A549 (cell line): ENCODE results near the gene ASB7. TPM values are rescaled to one million over a fixed set of nuclear protein-coding genes. Genes with fewer than 3 reads are reported as not detected.

Experiments
- ATAC-seq, 2 experiments: fragments of 200-7000 bp in 1 of 2; fragments of >200 bp in 1 of 2; cut with Nextera tagmentation in 1 of 2; cut with Tn5 transposase in 1 of 2; 3 replicates each; pipeline versions ENCODE4 v1.8.0 to v1.9.1; 2018 to 2020; ENCODE audit warnings: mild to moderate bottlenecking in 1 of 2, moderate library complexity in 1 of 2
- CTCF ChIA-PET: fragments of 300-600 bp; sonication (Branson Sonifier 250); formaldehyde crosslinking; extraction: SDS; loops from one replicate; lab custom pipeline; 2021; ENCODE audit warnings: antibody characterized with exemption, inconsistent platforms; lab: Yijun Ruan, JAX
- POLR2A ChIA-PET: fragments of 350-600 bp; formaldehyde crosslinking; extraction: SDS; loops from one replicate; lab custom pipeline; 2021; ENCODE audit warnings: antibody characterized with exemption, inconsistent platforms; lab: Yijun Ruan, JAX
- DNase-seq, 2 experiments: peaks; one replicate each; pipeline versions ENCODE4 v3.0.0 to v3.0.0-alpha.2; 2011 to 2016; ENCODE audit warnings: low read depth in 1 of 2, low spot score in 1 of 2
- FAIRE-seq: peaks from 2 replicates; lab custom pipeline; 2011; peaks lifted over from hg19 to GRCh38; lab: Jason Lieb, UNC
- H3K27ac ChIP-seq, 2 experiments: fragments of >200 bp; sonication (Bioruptor Twin); formaldehyde crosslinking; 3 replicates each; pipeline ENCODE4 v1.5.1; 2016 to 2017
- H3K4me1 ChIP-seq: fragments of >200 bp; sonication (Bioruptor Twin); formaldehyde crosslinking; 3 replicates; pipeline ENCODE4 v1.6.1; 2016
- H3K4me2 ChIP-seq: fragments of >200 bp; sonication (Bioruptor Twin); formaldehyde crosslinking; 3 replicates; pipeline ENCODE4 v1.6.1; 2016
- H3K4me3 ChIP-seq: fragments of >200 bp; sonication (Bioruptor Twin); formaldehyde crosslinking; 3 replicates; pipeline ENCODE4 v1.5.1; 2016
- H3K9me3 ChIP-seq: fragments of >200 bp; sonication (Bioruptor Twin); formaldehyde crosslinking; 3 replicates; pipeline ENCODE4 v1.6.1; 2016
- ATOH8 ChIP-seq: fragments of 250-450 bp; sonication (Bioruptor Pico); IDR thresholded peaks from 2 replicates; pipeline ENCODE4 v1.5.0; 2020; ENCODE audit warnings: low read depth, mild to moderate bottlenecking, moderate library complexity
- BHLHE40 ChIP-seq: IDR thresholded peaks from 2 replicates; pipeline ENCODE4 v1.6.1; 2012; ENCODE audit warnings: low read depth, low read length, inconsistent platforms
- CEBPB ChIP-seq, 2 experiments: fragments of >200 bp in 1 of 2; sonication (Bioruptor Twin) in 1 of 2; formaldehyde crosslinking in 1 of 2; IDR thresholded peaks; 2 replicates each; pipeline ENCODE4 v1.6.1; 2012 to 2016
- CHD2 ChIP-seq: fragments of 150-350 bp; IDR thresholded peaks from 2 replicates; pipeline ENCODE4 v1.6.1; 2014; ENCODE audit warnings: low read length; ENCODE audit not compliant: partially characterized antibody
- CTCF ChIP-seq: fragments of >200 bp; sonication (Bioruptor Twin); formaldehyde crosslinking; IDR thresholded peaks from 3 replicates; pipeline ENCODE4 v1.5.1; 2016
- E2F6 ChIP-seq: IDR thresholded peaks from 2 replicates; pipeline ENCODE4 v1.6.1; 2012; ENCODE audit warnings: low read depth, borderline replicate concordance
- ELK1 ChIP-seq: fragments of 150-350 bp; IDR thresholded peaks from 2 replicates; pipeline ENCODE4 v1.6.1; 2014; ENCODE audit warnings: low read depth, mild to moderate bottlenecking, low read length
- FOSB ChIP-seq: fragments of 250-450 bp; sonication (Bioruptor Pico); IDR thresholded peaks from 2 replicates; pipeline ENCODE4 v1.5.0; 2020; ENCODE audit warnings: mild to moderate bottlenecking, moderate library complexity
- FOXS1 ChIP-seq: fragments of 250-450 bp; sonication (Bioruptor Pico); IDR thresholded peaks from 2 replicates; pipeline ENCODE4 v1.5.0; 2020; ENCODE audit warnings: mild to moderate bottlenecking, moderate library complexity
- GATA3 ChIP-seq: IDR thresholded peaks from 2 replicates; pipeline ENCODE4 v1.6.1; 2012; ENCODE audit warnings: borderline replicate concordance
- JUN ChIP-seq, 2 experiments: fragments of >200 bp; sonication (Bioruptor Twin); formaldehyde crosslinking; IDR thresholded peaks; 2 replicates in 1 of 2; 3 replicates in 1 of 2; pipeline ENCODE4 v1.6.1; 2016 to 2017
- KDM5A ChIP-seq: fragments of 200-600 bp; sonication (generic); IDR thresholded peaks from 2 replicates; pipeline ENCODE4 v1.6.1; 2016; ENCODE audit warnings: antibody characterized with exemption, mild to moderate bottlenecking
- MYC ChIP-seq: IDR thresholded peaks from 2 replicates; pipeline ENCODE4 v1.6.1; 2012; ENCODE audit warnings: mild to moderate bottlenecking, inconsistent platforms, low read length, improper control_type of control experiment, borderline replicate concordance
- NR3C1 ChIP-seq: fragments of >200 bp; sonication (Bioruptor Twin); formaldehyde crosslinking; IDR thresholded peaks from 3 replicates; pipeline ENCODE4 v1.6.1; 2017
- POLR2A ChIP-seq: IDR thresholded peaks from 2 replicates; pipeline ENCODE4 v1.6.1; 2012; ENCODE audit warnings: mild to moderate bottlenecking, low read length
- RCOR1 ChIP-seq: fragments of 150-350 bp; IDR thresholded peaks from 2 replicates; pipeline ENCODE4 v1.6.1; 2014; ENCODE audit warnings: antibody characterized with exemption, low read length, low read depth
- RFX5 ChIP-seq: fragments of 450-650 bp; IDR thresholded peaks from 2 replicates; pipeline ENCODE4 v1.7.1; 2014; ENCODE audit warnings: antibody characterized with exemption, mild to moderate bottlenecking, moderate library complexity
- SMC3 ChIP-seq: fragments of >200 bp; sonication (Bioruptor Twin); formaldehyde crosslinking; IDR thresholded peaks from 3 replicates; pipeline ENCODE4 v1.6.1; 2018; ENCODE audit warnings: inconsistent platforms
- SREBF2 ChIP-seq: fragments of 450-650 bp; IDR thresholded peaks from 2 replicates; pipeline ENCODE4 v1.6.1; 2014; ENCODE audit warnings: mild to moderate bottlenecking, moderate library complexity
- TP53 ChIP-seq: fragments of 250-450 bp; sonication (Bioruptor Pico); IDR thresholded peaks from 2 replicates; pipeline ENCODE4 v1.5.0; 2021; ENCODE audit warnings: mild to moderate bottlenecking, moderate library complexity
- ZFP36 ChIP-seq: fragments of 450-650 bp; IDR thresholded peaks from 2 replicates; pipeline ENCODE4 v1.6.1; 2014; ENCODE audit warnings: borderline replicate concordance; ENCODE audit not compliant: partially characterized antibody
- ZSCAN20 ChIP-seq: fragments of 250-450 bp; sonication (Bioruptor Pico); IDR thresholded peaks from 2 replicates; pipeline ENCODE4 v1.8.0; 2022; ENCODE audit warnings: mild to moderate bottlenecking, moderate library complexity
- WGBS: methylation state at CpG from one replicate; pipeline ENCODE4 v1.1.6; 2017; ENCODE audit errors: missing lambda C conversion rate; 5-methylcytosine and 5-hydroxymethylcytosine counted together
- polyA plus RNA-seq, 4 experiments: library from polyadenylated mRNA; depleted of rRNA in 3 of 4; stranded (reverse); fragments of >200 nt; fragmentation: RNase III in 1 of 4; extraction: RNeasy Plus Mini Kit Qiagen cat#74134 plus additional on column Dnase treatment in 1 of 4; gene quantifications; 2 replicates in 3 of 4; 3 replicates in 1 of 4; pipeline ENCODE4 v1.2.3, GENCODE V29; 2011 to 2017

Gene ASB7
- polyA plus RNA-seq, 2 of the 4 experiments (the other 2 are of a cell fraction) = 9.2 to 21.6 TPM

GRCh38 chr15:100614918-100615317, 12.5 kb downstream of the ASB7 start:
- no peak for ATAC-seq

GRCh38 chr15:100615801-100616200, 13.4 kb downstream of the ASB7 start:
- no peak overlapping the region for H3K4me2 ChIP-seq
- ATAC-seq (no peak), DNase-seq (no peak), FAIRE-seq (peak; percentile 36)
- 68% methylated on average over 5 of the region's 5 CpGs for WGBS
- no peaks in the 10 kb centered on the region for H3K4me1 ChIP-seq
- no peak overlapping the region for H3K4me3 ChIP-seq
- no peak for TF ChIP-seq KDM5A
- TF ChIP-seq FOSB (CRISPR knock-in tag) = no peak
- no peak for TF ChIP-seq FOXS1 (CRISPR knock-in tag)
- TF ChIP-seq BHLHE40 = no peak
- TF ChIP-seq TP53 (CRISPR knock-in tag) = no peak
- no peak for TF ChIP-seq JUN (IDR thresholded peaks at IDR 0.05)
- TF ChIP-seq RFX5 = no peak
- no peak for TF ChIP-seq E2F6
- TF ChIP-seq POLR2A = no peak
- TF ChIP-seq NR3C1 = no peak
- no peak for TF ChIP-seq ELK1
- no peak for TF ChIP-seq RCOR1
- no peak for TF ChIP-seq CEBPB (IDR thresholded peaks at IDR 0.05)
- no peak for TF ChIP-seq ZSCAN20 (CRISPR knock-in tag)
- H3K27ac ChIP-seq = no peak overlapping the region
- POLR2A ChIA-PET = no interaction called here
- H3K9me3 ChIP-seq = no peaks in the 10 kb centered on the region
- CTCF ChIA-PET = interaction anchor here (0.5 to 6.1 kb wide), 4 partner anchors 11 to 303 kb away, joined by 3 to 22 read pairs (median 4); no protein-coding TSS in a partner anchor

More at GRCh38 chr15:100614918-100615317, 12.5 kb downstream of the ASB7 start:
- H3K27ac ChIP-seq = no peak overlapping the region
- DNase-seq = no peak
- no peak overlapping the region for H3K4me3 ChIP-seq
- H3K9me3 ChIP-seq = no peaks in the 10 kb centered on the region
- no peak overlapping the region for H3K4me2 ChIP-seq
- CTCF ChIA-PET = interaction anchor here (0.9 to 6.1 kb wide), 6 partner anchors 12 to 393 kb away, joined by 3 to 22 read pairs (median 4); no protein-coding TSS in a partner anchor
- TF ChIP-seq GATA3 (no peak), ELK1 (no peak), MYC (no peak), RFX5 (no peak), SMC3 (no peak), ATOH8 (CRISPR knock-in tag) (no peak), CTCF (no peak), ZFP36 (no peak), FOXS1 (CRISPR knock-in tag) (no peak), CHD2 (no peak), SREBF2 (no peak)
- TF ChIP-seq, all 56 proteins: peak for 0
- H3K4me1 ChIP-seq = no peaks in the 10 kb centered on the region
- 92% methylated on average over 4 of the region's 4 CpGs for WGBS
- POLR2A ChIA-PET = no interaction called here
- FAIRE-seq = no peak
